Neuron (in vitro differentiated cells): ENCODE data around the gene SLC51A.
A peak's percentile ranks its signal among the peaks of the same experiment; 100 is the strongest.
"Not testable (repeated sequence)": the region's sequence is repeated elsewhere in the genome, so short reads cannot be mapped to it uniquely, and the experiment has no call there.

Experiments
- H2AFZ ChIP-seq: one replicate; pipeline ENCODE4 v1.6.1; 2013; ENCODE audit warnings: low read depth, mild to moderate bottlenecking, inconsistent platforms, low read length, moderate library complexity
- H3K27me3 ChIP-seq: one replicate; pipeline ENCODE4 v1.6.1; 2013; ENCODE audit warnings: low read length; ENCODE audit not compliant: insufficient read depth
- H3K36me3 ChIP-seq: one replicate; pipeline ENCODE4 v1.6.1; 2013; ENCODE audit warnings: low read length; ENCODE audit not compliant: insufficient read depth
- H3K4me1 ChIP-seq: one replicate; pipeline ENCODE4 v1.6.1; 2013; ENCODE audit warnings: low read length; ENCODE audit not compliant: insufficient read depth
- H3K4me3 ChIP-seq: 2 replicates; pipeline ENCODE4 v1.5.1; 2013; ENCODE audit warnings: mild to moderate bottlenecking, low read length, moderate library complexity
- H3K9me3 ChIP-seq: one replicate; pipeline ENCODE4 v1.6.1; 2013; ENCODE audit warnings: low read length

The SLC51A gene

DNA sequence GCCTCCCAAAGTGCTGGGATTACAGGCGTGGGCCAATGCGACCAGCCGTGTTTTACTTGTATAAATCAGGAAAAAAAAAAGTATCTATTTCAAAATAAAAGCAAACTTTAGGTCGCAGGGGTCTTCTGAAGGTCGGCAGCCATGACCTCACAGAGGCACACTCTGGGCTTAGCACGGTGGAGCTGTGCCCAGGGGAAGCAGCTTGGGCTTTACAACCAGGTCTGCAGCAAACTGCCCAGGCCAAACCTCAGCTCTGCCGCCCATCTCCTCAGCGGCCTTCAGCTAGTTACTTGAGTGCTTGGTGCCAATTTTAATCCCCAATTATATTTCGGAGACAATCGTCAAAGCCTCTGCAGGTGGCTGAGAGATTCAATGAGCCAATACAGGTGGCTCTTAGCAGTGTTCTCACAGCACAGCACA, 35.2 kb upstream of the SLC51A start:
- no peaks in the 10 kb centered on the region for H3K36me3 ChIP-seq
- H3K9me3 ChIP-seq: no peaks in the 10 kb centered on the region
- no peak overlapping the region for H2AFZ ChIP-seq

GRCh38 chr3:196184169-196184432, 32.2 kb upstream of the SLC51A start:
- peaks cover 22% of the 10 kb centered on the region for H3K4me1 ChIP-seq
- not testable (repeated sequence) for H3K4me3 ChIP-seq, H3K9me3 ChIP-seq, H3K36me3 ChIP-seq, H2AFZ ChIP-seq, H3K27me3 ChIP-seq

More for the DNA sequence above, 35.2 kb upstream of the SLC51A start:
- Histone ChIP-seq H3K4me1 (peaks cover 15% of the 10 kb centered on the region), H3K4me3 (no peak overlapping the region), H3K27me3 (no peaks in the 10 kb centered on the region)

- Histone ChIP-seq H3K36me3 (no peaks in the 10 kb centered on the region), H2AFZ (no peak overlapping the region), H3K27me3 (no peaks in the 10 kb centered on the region), H3K4me3 (no peak overlapping the region), H3K4me1 (peaks cover 14% of the 10 kb centered on the region), H3K9me3 (no peaks in the 10 kb centered on the region)
Observed at GRCh38 chr3:196184881-196185280, 31.5 kb upstream of the SLC51A start.

DNA sequence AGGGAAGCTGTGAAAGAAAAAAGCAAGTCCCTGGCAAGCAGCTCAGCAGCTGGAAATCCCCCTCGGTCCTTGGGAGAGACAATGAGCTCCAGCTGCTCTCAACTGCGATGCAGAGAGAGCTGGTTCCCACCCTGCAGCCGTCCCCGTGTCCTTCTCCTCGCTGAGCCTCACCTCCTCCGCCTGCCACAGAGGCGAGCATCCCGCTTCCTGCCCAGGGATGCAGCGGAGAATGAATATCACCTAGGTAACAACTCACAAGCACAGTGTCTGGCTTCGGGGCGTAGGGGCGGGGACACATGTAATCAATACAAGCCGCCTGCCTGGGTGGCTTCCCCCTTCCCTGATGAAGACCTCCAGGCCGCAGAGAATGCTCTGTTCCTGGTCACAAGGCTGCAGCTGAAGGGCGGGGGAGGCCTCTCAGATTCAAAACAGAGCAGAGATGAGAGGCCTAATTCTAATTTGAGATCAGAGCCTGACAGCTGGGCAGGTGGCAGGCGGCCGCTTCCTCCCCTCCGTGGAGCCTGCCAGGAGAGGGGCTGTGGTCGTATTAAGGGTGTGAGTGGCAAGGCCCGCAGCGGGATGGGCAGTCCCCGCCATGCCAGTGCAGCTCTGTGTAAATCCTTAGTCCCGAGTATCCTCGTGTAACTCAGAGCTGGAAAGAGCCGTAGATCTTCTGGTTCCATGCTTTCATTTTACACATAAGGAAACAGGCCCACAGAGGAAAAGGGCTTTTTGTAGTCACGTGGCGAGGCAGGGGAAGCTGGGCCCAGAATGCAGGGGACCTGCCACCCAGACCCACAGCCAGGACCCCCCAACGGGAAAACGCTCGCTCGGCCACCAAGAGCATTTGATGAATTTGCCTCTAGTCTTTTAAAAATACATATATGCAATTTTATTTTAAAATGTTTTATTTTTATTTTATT, 29.4 kb upstream of the SLC51A start:
- H3K4me1 ChIP-seq: peaks cover 11% of the 10 kb centered on the region
- peak overlapping the region; percentile 57 for H2AFZ ChIP-seq
- H3K9me3 ChIP-seq: no peaks in the 10 kb centered on the region
- H3K4me3 ChIP-seq: peak overlapping the region; percentile 33
- no peaks in the 10 kb centered on the region for H3K36me3 ChIP-seq
- H3K27me3 ChIP-seq: no peaks in the 10 kb centered on the region

DNA sequence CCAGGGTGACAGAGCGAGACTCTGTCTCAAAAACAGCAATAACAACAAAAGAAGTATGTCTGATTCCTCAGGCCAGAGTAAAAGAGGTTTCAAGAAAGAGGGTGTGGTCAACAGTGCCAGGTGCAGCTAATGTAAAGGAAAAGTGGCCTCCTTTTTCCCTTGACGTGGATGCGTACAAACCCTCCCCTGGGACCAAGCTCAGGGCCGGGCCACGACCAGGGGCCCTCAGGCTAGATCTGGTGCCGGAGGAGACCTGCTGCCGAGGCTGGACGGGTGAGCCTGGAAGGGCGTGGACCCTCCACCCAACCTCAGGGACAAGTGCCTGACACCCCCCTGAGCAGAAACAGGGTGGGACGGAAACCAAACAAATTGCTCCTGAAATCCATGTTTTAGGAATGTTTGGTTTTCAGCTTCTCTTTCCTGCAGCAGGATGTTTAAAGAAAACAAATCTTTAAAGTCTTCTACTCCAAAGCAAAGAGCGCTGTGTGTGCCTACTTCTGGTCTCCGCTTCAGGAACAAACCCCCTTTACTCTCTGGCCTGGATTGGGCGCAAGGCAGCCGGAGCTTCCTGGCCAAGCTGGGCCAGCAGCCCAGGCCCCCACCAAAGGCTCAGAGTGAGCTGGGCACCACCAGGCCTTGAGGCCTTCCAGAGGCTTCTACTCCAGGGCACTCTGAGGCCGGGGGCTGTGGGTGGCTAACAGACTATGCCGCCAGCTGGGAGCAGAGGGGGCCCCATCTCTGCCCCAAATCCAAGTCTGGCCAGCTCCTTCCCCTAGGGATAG, 26.6 kb upstream of the SLC51A start:
- H3K36me3 ChIP-seq: no peaks in the 10 kb centered on the region

DNA sequence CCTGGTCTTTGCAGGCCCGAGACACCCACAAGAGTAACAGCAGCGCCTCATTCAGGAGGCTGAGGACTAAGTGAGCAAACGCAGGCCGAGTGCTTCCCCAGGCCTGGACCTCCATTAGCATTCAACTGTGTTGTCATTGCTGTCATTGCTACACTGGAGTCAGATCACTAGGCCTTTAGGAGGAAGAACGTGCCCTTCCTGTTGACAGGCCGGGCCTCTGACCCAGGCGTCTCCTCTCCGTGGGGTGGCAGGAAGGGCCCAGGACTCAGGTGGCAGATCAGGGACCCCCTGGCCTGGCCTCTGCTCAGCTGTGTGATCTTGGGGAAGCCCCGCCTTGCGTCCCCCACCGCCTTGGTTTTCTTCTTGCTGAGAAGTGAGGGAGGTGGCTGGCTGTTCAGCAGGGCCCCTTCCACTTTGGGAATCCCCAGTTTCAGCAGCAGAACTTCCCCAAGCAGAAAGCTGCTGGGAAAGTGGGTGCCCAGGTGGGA, 24.3 kb upstream of the SLC51A start:
- H2AFZ ChIP-seq: peak overlapping the region; percentile 24
- peaks cover 19% of the 10 kb centered on the region for H3K4me1 ChIP-seq
- no peaks in the 10 kb centered on the region for H3K9me3 ChIP-seq
- no peak overlapping the region for H3K4me3 ChIP-seq
- no peaks in the 10 kb centered on the region for H3K27me3 ChIP-seq
- no peaks in the 10 kb centered on the region for H3K36me3 ChIP-seq

More for the DNA sequence above, 26.6 kb upstream of the SLC51A start:
- Histone ChIP-seq H3K4me3 (no peak overlapping the region), H3K9me3 (no peaks in the 10 kb centered on the region), H3K4me1 (peaks cover 27% of the 10 kb centered on the region), H2AFZ (no peak overlapping the region), H3K27me3 (no peaks in the 10 kb centered on the region)

DNA sequence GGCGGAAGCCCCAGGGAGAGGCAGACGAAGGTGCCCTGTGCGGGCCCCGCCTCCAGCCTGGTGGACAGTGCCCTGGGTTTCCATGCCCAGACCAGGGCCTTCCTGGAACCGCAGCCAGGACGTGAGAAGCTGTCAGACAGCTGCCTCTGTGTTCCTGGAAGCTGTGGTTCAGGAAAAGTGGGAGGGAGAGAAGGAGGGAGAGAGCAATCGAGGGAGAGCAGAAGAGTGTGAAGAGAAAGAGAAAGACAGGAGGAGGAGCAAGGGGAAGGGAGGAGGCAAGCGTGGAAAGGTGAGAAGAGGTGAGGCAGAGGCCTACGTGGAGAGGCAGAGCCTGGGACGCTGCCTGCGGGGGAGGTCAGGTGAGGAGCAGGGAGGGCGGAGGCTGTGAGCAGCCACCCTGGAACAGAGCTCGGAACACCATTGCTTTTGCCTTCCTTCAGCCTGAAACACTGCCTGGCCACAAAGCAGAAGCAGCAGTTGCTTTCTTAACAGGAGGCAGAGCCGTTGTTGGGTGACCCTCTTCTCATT, 23.7 kb upstream of the SLC51A start:
- Histone ChIP-seq H3K27me3 (peaks cover 3% of the 10 kb centered on the region), H3K9me3 (no peaks in the 10 kb centered on the region), H3K4me1 (peaks cover 16% of the 10 kb centered on the region), H3K36me3 (no peaks in the 10 kb centered on the region), H3K4me3 (no peak overlapping the region), H2AFZ (peak overlapping the region; percentile 24)

DNA sequence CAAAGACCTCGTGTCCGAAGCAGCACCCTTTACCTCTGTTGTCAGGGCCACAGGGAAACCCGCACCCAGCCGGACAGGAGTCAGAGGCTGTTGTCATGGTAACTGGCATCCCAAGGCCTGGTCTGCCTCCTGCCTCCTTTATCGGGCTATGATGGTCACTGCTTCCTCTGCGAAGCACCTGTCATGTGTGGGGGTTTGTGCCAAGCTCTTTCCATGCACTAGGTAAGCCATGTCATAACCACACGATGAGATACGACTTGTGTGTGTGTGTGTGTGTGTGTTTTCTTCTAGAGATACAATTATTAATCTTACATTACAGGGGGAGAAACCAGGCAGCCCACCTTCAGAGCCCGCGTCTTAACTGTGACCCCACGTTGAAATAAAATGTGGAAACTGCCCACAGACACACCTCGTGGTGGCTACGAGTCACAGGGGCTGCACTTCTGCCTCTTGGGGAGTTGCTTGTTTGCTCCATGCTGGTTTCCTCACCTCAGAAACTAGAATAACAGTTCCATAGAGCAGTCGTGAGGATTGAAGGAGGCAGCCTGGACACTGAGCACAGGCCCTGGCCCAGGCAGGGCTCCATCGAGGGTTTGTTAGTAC, 23.1 kb upstream of the SLC51A start:
- peaks cover 16% of the 10 kb centered on the region for H3K4me1 ChIP-seq
- no peaks in the 10 kb centered on the region for H3K9me3 ChIP-seq

GRCh38 chr3:196193736-196194541, 22.4 kb upstream of the SLC51A start:
- no peak overlapping the region for H2AFZ ChIP-seq
- no peak overlapping the region for H3K4me3 ChIP-seq
- H3K4me1 ChIP-seq: peaks cover 16% of the 10 kb centered on the region
- no peaks in the 10 kb centered on the region for H3K36me3 ChIP-seq
- H3K27me3 ChIP-seq: peaks cover 3% of the 10 kb centered on the region
- H3K9me3 ChIP-seq: no peaks in the 10 kb centered on the region

More for the DNA sequence above, 23.1 kb upstream of the SLC51A start:
- H3K4me3 ChIP-seq: no peak overlapping the region
- H2AFZ ChIP-seq: peak overlapping the region; percentile 24
- H3K36me3 ChIP-seq: no peaks in the 10 kb centered on the region
- H3K27me3 ChIP-seq: peaks cover 3% of the 10 kb centered on the region

- Histone ChIP-seq H3K4me3 (no peak overlapping the region), H3K36me3 (no peaks in the 10 kb centered on the region), H3K4me1 (peaks cover 16% of the 10 kb centered on the region), H3K27me3 (peaks cover 3% of the 10 kb centered on the region), H3K9me3 (no peaks in the 10 kb centered on the region), H2AFZ (no peak overlapping the region)
Observed at GRCh38 chr3:196194542-196194915, 21.8 kb upstream of the SLC51A start.

DNA sequence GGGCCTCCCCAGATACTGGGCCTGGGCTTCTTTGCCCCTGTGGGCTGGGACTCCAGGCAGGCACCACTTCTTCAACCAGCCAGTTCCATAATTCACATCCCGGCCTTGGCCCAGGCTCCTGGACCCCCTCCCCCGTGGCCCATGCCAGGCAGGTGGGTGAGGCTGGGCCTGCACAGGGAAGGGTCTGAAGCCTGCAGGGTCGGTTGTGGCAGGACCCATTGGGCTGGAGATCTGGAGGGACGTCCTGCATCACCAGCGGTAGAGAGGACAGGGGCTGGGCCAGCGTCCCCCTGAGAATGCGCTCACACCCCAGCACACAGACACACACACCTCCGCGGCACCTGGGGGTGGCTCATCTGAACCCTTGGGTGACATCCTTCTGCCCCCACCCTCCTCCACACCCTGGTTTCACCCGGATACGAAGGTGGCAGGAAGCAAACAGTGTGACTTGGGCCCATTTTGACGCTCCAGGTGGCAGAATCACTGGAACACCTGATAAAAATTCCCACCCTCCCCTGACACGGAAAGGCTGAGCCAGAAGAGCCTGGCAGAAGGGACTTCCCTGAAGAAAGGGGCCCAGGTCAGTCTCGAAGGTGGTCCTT, 20.6 kb upstream of the SLC51A start:
- peaks cover 16% of the 10 kb centered on the region for H3K4me1 ChIP-seq

GRCh38 chr3:196197524-196197923, 18.8 kb upstream of the SLC51A start:
- Histone ChIP-seq H3K36me3 (no peaks in the 10 kb centered on the region), H3K4me1 (peaks cover 14% of the 10 kb centered on the region), H3K9me3 (no peaks in the 10 kb centered on the region), H3K4me3 (no peak overlapping the region), H3K27me3 (peaks cover 3% of the 10 kb centered on the region), H2AFZ (no peak overlapping the region)

More for the DNA sequence above, 20.6 kb upstream of the SLC51A start:
- no peaks in the 10 kb centered on the region for H3K9me3 ChIP-seq
- H3K4me3 ChIP-seq: no peak overlapping the region
- H3K27me3 ChIP-seq: peaks cover 3% of the 10 kb centered on the region
- H3K36me3 ChIP-seq: no peaks in the 10 kb centered on the region
- no peak overlapping the region for H2AFZ ChIP-seq
